Activated naive CD8-positive, alpha-beta T cell treated with anti-CD3 and anti-CD28 coated beads, Interleukin-2, amount 50 U/mL, for 24 hours (primary cell): ENCODE data around the gene TRABD2B.

Experiments
- ATAC-seq: fragments of 150-1000 bp; cut with Tn5 transposase; one replicate; pipeline ENCODE4 v1.10.0; 2021
- DNase-seq: peaks from one replicate; pipeline ENCODE4 v3.0.0; 2021
- H3K27ac Mint-ChIP-seq: one replicate; pipeline ENCODE4 v1.8.0; 2021; ENCODE audit warnings: mild to moderate bottlenecking, mixed read lengths
- H3K27me3 Mint-ChIP-seq: one replicate; pipeline ENCODE4 v1.8.0; 2021; ENCODE audit warnings: mixed read lengths
- H3K36me3 Mint-ChIP-seq: one replicate; pipeline ENCODE4 v1.8.0; 2021; ENCODE audit warnings: low read depth, mixed read lengths
- H3K4me1 Mint-ChIP-seq: one replicate; pipeline ENCODE4 v1.8.0; 2021; ENCODE audit warnings: mixed read lengths
- H3K4me3 Mint-ChIP-seq: one replicate; pipeline ENCODE4 v1.8.0; 2021; ENCODE audit warnings: mild to moderate bottlenecking, moderate library complexity, mixed read lengths
- H3K9me3 Mint-ChIP-seq: one replicate; pipeline ENCODE4 v1.8.0; 2021; ENCODE audit warnings: mixed read lengths

TRABD2B gene

DNA sequence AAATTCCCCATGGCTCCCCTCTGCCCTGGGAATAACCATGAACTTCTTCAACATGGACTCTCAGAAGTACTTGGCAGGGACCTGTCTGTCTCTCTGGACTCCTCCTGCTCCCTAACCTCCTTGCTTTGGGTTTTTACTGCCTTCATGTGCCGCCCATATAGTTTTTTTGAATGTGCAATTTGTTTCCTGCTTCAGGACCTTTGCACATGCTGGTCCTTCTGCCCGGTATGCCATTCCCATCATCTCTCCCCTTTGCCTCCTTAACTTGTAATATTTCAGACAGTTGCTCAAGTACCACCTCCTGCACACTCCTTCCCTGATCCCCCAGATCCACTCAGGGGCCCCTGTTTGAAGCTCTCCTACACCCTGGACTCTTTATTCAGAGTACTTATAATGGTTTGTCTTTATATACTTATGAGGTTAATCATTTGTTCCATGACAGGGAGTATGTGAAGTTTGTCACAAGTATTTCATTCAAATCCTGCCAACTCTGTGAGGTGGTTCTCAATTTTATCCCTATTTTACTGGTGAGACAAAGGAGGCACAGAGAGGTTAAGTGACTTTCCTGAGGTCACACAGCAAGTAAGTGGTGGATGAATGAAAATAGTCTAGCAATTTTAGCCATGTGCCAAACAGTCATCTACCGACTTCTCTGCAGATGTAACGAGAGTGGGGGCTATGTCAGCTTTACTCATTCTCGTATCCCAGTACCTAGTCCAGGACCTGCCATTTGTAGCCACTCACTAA, 180.7 kb downstream of the TRABD2B start:
- no peaks in the 10 kb centered on the region for H3K4me1 Mint-ChIP-seq
- H3K27me3 Mint-ChIP-seq, result peaks cover 5% of the 10 kb centered on the region
- no peaks in the 10 kb centered on the region for H3K9me3 Mint-ChIP-seq
- no peak for DNase-seq
- H3K4me3 Mint-ChIP-seq, result no peak overlapping the region
- no peak for ATAC-seq
- no peak overlapping the region for H3K27ac Mint-ChIP-seq
- no peaks in the 10 kb centered on the region for H3K36me3 Mint-ChIP-seq

DNA sequence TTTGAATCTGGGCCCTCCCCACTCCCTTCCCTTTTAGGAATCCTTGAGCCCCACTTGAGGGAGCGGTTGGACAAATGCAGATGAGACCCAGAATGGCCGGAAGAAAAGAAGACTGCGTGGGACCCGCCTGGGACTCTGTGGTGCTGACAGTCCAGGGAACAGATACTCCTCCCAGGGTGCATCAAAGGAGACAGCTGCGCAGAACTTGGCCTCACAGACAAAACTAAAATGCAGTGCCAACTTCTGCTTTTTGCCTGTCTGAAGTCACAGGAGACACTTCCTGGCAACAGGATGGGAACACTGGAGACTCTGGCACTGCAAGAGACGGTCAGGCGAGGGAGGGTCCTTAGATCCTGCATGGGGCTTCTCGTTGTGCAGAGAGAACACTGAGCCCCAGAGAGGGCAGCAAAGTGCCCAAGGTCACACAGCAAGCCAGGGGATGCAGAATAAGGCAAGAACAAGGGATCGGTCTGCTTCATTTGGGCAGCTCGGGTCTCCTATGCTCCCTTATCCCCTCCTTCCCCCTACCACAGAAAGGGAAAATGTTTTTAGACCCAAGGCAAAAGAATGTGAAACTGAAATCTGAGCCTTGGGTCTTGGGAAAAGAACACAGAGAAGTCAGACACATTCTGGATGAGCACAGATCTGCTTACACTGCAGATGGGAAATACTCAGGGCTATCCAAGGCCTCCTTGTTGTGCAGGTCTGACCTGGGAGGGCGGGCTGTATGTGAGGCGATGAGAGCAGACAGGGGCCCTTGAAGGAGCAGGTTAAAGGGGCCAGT, 182.4 kb downstream of the TRABD2B start:
- H3K4me1 Mint-ChIP-seq, result no peaks in the 10 kb centered on the region
- no peak overlapping the region for H3K27ac Mint-ChIP-seq
- no peaks in the 10 kb centered on the region for H3K9me3 Mint-ChIP-seq
- ATAC-seq (no peak), DNase-seq (no peak)
- no peaks in the 10 kb centered on the region for H3K36me3 Mint-ChIP-seq
- H3K4me3 Mint-ChIP-seq, result no peak overlapping the region
- peaks cover 12% of the 10 kb centered on the region for H3K27me3 Mint-ChIP-seq

DNA sequence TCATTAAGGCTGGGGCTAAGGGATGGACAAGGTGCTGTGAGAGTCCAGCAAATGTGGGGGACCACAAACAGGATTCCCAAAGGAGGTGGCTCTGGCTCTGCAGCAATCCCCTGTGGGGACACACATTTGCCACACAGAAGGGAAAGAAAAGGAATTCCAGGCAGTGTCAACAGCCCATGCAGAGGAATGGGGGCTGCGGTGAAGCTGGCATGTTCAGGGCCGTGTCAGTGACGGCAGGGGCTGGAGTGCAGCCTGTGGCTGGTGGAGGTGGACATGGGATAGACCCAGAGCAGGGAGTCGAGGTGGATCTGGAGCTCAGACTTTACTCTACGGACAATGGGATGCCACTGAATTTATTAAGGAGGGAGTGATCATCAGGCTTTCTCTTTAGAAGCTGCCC, 183.2 kb downstream of the TRABD2B start:
- Mint-ChIP-seq H3K9me3 (no peaks in the 10 kb centered on the region), H3K27me3 (peaks cover 12% of the 10 kb centered on the region), H3K27ac (no peak overlapping the region), H3K36me3 (no peaks in the 10 kb centered on the region), H3K4me1 (no peaks in the 10 kb centered on the region), H3K4me3 (no peak overlapping the region)
- ATAC-seq, result no peak
- DNase-seq, result no peak

DNA sequence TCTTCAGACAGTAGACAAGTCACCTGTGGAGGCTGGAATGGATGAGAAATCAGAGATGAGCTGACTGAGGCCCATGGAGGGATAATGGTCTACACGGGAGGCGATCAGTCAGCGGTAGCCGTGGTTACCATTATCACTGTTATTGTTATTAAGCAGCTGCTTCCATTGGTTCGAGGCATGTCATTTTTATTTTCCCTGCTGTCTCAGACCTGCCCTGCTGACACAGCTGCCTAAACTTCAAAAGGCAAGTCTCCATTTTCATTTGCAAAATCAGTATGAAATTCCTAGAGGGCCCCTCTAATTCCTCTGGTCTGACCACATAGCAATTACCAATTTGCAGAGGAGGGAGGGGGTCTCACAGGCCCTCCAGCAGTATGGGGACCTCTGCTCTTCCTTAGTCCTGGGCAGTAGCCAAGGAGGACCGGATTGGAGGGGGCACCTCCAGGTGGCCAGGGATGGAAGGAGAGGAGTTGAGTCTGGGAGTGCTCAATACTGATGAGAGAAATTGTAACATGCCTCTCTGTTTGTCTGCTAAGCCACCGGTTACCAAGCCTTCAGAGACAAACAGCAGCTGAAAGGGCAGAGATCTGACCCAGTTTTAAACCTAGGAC, 184.2 kb downstream of the TRABD2B start:
- ATAC-seq, result no peak
- no peak for DNase-seq
- Mint-ChIP-seq H3K36me3 (no peaks in the 10 kb centered on the region), H3K27ac (no peak overlapping the region), H3K4me3 (no peak overlapping the region), H3K4me1 (no peaks in the 10 kb centered on the region), H3K27me3 (peaks cover 12% of the 10 kb centered on the region), H3K9me3 (no peaks in the 10 kb centered on the region)

DNA sequence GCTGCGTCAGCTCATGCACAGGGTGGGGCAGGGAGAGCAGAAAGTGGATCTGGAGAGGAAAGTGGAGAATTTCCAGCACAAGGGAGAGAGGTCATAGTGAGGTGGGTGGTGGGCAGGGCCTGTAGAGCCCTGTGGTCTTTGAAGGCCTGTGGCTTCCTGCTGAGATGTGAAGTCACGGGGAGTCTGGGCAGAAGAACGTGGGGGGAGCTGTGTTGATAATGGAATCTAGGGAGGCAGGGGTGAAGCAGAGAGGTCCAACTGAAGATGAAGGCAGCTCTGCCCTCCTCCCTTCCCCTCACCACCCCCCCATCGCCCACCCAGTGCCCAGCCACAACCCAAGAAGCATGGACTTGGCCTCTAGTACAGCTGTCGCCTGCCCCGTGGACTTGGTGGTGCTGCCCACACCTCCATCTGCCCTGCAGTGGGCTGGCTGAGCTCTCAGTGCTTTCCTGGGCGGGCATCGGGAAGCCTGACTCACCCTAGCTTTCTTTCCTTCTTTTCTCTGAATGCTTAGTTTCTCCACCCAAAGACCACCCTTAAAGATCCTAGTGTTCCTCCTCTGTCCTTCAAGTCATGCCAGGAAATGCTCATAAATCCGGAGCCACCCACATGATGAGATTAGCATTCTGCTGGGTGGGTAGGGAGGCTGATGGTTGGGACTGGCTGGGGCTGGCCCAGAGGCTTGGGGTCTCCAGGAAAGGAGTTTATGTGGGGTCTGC, 186.1 kb downstream of the TRABD2B start:
- peaks cover 12% of the 10 kb centered on the region for H3K27me3 Mint-ChIP-seq
- H3K4me1 Mint-ChIP-seq, result no peaks in the 10 kb centered on the region

DNA sequence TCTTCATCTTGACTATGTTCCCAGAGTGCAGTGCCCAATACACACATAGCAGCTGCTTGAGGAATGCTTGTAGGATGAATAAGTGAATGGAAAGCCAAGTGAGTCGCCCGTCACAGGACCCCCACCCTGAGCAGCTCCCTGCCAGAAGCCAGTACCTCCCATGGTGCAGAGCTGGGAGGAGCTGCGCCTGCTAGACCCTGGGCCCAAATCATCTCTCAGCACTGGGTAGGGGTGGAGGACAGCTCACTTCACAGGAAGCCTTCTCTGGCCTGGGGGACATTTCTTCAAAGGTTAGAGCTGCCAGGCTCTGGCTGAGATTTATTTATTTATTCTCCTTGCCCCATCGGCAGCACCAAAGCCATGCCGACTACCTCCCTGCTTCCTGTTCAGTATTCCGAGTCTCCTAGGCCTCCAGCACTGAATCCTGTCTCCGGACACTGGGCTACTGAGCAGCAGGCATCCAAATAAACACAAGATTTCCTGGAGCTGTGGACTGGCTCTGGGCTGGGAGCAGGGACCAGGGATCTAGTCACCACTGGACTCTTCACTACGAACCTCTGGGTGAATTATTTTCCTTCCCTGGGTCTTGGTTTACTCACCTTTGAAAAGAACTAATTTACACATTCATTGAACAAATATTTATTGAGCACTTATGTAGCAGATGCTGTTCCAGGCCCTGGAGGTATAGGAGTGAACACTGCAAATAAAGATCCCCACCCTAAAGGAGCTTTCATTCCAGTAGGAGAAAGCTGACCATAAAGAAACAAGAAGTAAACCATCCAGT, 187.7 kb downstream of the TRABD2B start:
- no peak for ATAC-seq

More for the DNA sequence above, 186.1 kb downstream of the TRABD2B start:
- DNase-seq (no peak), ATAC-seq (no peak)
- Mint-ChIP-seq H3K36me3 (no peaks in the 10 kb centered on the region), H3K9me3 (no peaks in the 10 kb centered on the region), H3K4me3 (no peak overlapping the region), H3K27ac (no peak overlapping the region)

DNA sequence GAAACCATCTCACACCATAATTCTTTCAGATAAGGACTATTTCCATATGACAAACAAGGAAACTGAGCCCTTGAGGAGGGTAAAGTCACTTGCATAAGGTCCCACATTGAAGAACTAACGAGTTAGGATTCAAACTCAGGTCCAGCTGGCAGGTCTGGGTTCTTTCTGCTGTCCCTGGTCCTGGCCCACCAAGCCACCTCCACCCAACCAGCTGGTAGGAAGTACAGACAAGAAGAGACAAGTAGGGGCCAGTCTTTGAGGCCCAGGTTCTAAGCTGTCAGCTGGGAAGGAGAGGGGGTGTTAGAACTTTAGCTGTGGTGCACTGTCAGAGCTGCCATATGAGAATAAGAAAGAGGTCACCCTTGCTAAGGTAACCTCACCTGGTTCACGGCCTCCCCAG, 188.6 kb downstream of the TRABD2B start:
- Mint-ChIP-seq H3K4me1 (no peaks in the 10 kb centered on the region), H3K9me3 (no peaks in the 10 kb centered on the region), H3K4me3 (no peak overlapping the region), H3K27me3 (peaks cover 11% of the 10 kb centered on the region), H3K36me3 (no peaks in the 10 kb centered on the region), H3K27ac (no peak overlapping the region)
- no peak for DNase-seq
- no peak for ATAC-seq

More for the DNA sequence above, 187.7 kb downstream of the TRABD2B start:
- H3K27me3 Mint-ChIP-seq, result peaks cover 11% of the 10 kb centered on the region
- H3K9me3 Mint-ChIP-seq, result no peaks in the 10 kb centered on the region
- no peak overlapping the region for H3K4me3 Mint-ChIP-seq
- H3K27ac Mint-ChIP-seq, result no peak overlapping the region
- no peaks in the 10 kb centered on the region for H3K36me3 Mint-ChIP-seq
- DNase-seq, result no peak
- H3K4me1 Mint-ChIP-seq, result no peaks in the 10 kb centered on the region

DNA sequence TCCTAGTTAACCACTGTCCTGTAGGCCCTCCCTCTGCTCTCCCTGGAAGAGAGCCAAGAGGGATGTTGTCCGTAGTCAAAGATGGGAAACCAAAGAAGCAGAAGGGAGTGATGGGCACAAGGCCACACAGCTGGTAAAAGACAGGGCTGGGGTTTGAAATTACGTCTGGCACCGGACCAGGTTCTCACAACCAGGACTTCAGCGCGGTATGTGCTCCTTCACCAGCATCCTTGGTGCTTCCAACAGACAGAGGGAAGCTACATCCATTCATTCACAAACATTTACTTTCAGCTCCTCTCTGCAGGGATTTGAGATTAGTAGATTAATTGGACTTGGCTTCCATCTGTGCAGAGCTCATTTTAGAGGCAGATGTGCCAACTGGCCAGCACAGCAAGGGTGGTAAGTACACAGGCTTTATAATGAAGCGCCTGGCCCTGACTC, 191.2 kb downstream of the TRABD2B start:
- Mint-ChIP-seq H3K27me3 (peaks cover 5% of the 10 kb centered on the region), H3K27ac (no peak overlapping the region), H3K4me1 (no peaks in the 10 kb centered on the region), H3K4me3 (no peak overlapping the region), H3K36me3 (no peaks in the 10 kb centered on the region), H3K9me3 (no peaks in the 10 kb centered on the region)
- no peak for DNase-seq
- ATAC-seq, result no peak

DNA sequence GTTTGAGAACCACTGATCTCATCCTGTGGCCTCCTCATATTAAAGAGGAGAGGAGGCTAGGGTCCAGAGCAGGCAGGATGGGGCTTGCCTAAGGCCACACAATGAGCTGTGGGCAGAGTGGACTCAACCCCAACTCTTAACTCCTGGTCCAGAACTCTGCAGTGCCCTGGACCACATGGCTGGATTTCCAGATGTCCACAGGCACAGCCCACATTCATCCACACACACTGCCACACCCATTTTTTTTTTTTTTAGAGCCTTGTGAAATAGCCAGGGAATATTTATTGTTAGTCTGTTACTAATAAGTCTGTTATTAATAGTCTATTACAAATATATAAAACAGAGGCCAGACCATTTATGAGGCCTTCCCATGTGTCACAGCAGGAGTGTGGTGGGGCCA, 192.2 kb downstream of the TRABD2B start:
- H3K4me3 Mint-ChIP-seq, result no peak overlapping the region
- H3K4me1 Mint-ChIP-seq, result no peaks in the 10 kb centered on the region
- ATAC-seq (no peak), DNase-seq (no peak)
- H3K27ac Mint-ChIP-seq, result no peak overlapping the region
- no peaks in the 10 kb centered on the region for H3K36me3 Mint-ChIP-seq
- H3K9me3 Mint-ChIP-seq, result no peaks in the 10 kb centered on the region
- H3K27me3 Mint-ChIP-seq, result peaks cover 2% of the 10 kb centered on the region

DNA sequence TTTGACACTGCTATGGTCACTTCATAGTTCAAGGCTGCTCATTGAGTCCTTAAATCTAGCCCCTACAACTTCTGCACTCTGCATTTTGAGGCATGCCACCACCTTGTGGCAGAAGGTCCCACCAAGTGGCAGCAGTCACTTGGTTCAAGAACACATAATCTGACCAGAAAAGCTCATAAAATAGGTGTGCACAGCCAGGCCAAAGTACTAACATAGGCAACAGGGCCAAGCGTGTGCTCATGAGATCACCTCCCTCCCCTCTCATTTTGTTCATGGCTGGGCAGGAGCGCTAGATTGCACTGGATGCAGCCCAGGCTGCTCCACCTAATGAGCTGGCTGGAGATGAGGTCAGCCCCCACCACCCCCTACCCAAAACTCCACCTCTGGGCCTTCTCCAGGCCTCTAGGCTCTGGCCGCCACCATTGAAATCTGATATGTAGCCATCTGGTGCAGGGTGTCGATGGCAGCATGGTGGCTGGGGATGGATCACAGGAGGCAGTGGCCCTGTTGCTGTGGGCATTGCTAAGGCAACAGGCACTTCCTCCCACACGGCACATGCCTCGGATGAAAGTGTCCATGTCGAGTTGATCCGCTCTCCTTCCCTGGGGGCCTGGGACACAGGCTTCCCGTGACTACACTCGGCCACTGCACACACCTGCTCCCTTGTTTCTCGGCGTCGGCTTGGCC, 193.2 kb downstream of the TRABD2B start:
- Mint-ChIP-seq H3K27ac (no peak overlapping the region), H3K36me3 (no peaks in the 10 kb centered on the region), H3K27me3 (no peaks in the 10 kb centered on the region), H3K4me3 (no peak overlapping the region), H3K4me1 (no peaks in the 10 kb centered on the region), H3K9me3 (no peaks in the 10 kb centered on the region)
- ATAC-seq, result no peak
- DNase-seq, result no peak

DNA sequence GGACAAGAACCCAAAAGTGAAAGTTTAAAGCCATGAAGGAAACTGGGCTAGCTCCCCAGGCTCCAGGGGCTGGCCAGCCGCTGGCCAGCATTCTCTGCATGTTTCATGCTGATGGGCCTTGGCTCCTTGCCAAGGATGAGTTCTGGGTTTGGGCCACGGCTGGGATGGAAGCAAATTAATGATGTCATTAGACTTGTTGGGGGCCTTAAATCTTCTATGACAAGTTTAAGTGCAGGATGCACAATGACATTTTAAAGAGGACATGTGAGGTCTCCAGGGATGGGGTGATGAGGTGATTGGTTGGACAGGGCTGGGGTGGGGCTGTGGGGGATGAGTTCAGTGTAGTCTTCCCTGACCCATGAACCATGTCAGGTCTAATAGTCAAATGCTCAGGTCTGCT, 199.6 kb downstream of the TRABD2B start:
- Mint-ChIP-seq H3K27me3 (no peaks in the 10 kb centered on the region), H3K4me1 (no peaks in the 10 kb centered on the region), H3K9me3 (no peaks in the 10 kb centered on the region), H3K27ac (no peak overlapping the region), H3K36me3 (no peaks in the 10 kb centered on the region), H3K4me3 (no peak overlapping the region)
- DNase-seq (no peak), ATAC-seq (no peak)

DNA sequence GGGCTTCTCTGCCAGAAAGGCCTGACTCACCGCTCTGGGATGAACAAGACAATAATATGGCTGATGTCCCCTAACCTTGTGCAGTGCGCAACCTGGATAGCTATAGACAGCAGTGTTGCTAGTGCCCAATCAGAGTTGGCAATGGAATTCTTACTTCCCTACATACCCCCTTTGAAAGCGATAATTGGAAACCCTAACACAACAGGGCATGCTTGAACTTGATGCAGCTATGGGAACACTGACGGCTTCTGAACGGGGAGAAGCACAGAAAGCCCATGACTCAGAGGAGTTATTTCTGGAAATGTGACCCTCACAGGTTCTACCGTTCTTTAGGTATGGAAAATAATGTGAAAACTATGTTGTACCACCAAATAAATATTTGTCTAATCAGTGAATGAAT, 200.6 kb downstream of the TRABD2B start:
- ATAC-seq (no peak), DNase-seq (no peak)
- H3K27ac Mint-ChIP-seq, result no peak overlapping the region
- H3K36me3 Mint-ChIP-seq, result no peaks in the 10 kb centered on the region
- H3K27me3 Mint-ChIP-seq, result no peaks in the 10 kb centered on the region
- H3K9me3 Mint-ChIP-seq, result no peaks in the 10 kb centered on the region
- H3K4me1 Mint-ChIP-seq, result no peaks in the 10 kb centered on the region
- no peak overlapping the region for H3K4me3 Mint-ChIP-seq

DNA sequence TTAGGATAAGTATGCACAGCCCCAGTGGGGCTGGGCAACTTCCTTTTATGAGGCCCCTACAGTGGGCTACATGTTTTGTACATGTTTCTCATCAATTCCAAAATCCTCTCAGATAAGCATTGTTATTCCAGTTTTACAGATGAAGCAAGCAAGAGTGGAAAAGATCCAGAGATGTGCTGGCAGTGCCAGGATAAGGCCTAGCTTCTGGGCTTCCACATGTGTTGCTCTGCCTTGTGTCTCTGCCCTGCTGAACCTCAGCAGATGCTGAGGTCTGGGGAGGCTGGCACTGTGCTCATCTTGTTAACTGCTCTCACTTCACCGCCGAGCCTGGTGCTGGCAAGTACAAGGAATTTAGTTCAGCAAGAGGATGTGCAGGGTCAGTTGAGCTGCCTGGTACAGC, 202.1 kb downstream of the TRABD2B start:
- Mint-ChIP-seq H3K9me3 (no peaks in the 10 kb centered on the region), H3K4me1 (no peaks in the 10 kb centered on the region), H3K4me3 (no peak overlapping the region), H3K36me3 (no peaks in the 10 kb centered on the region), H3K27me3 (no peaks in the 10 kb centered on the region), H3K27ac (no peak overlapping the region)
- DNase-seq (no peak), ATAC-seq (no peak)
